HCT116 (cell line): ENCODE measurements around the gene RPL4. TPM values are rescaled to one million over a fixed set of nuclear protein-coding genes. Genes with fewer than 3 reads are reported as not detected.

Experiments
- ATAC-seq: fragments of 200-7000 bp; cut with Tn5 transposase; 2 replicates; pipeline ENCODE4 v1.9.1; 2020; ENCODE audit warnings: mild to moderate bottlenecking, moderate library complexity
- BruUV-seq: library from RNA; stranded (reverse); fragments of 400-500 nt; replicated peaks from 2 replicates; lab custom pipeline; 2021; lab: Mats Ljungman, UMichigan
- CTCF ChIA-PET: fragments of 300-600 bp; sonication (Branson Sonifier 250); formaldehyde crosslinking; loops from one replicate; lab custom pipeline; 2021; ENCODE audit warnings: antibody characterized with exemption; lab: Charles Lee
- POLR2A ChIA-PET: fragments of 300-600, 350-600 bp; sonication (Branson Sonifier 250); formaldehyde crosslinking; loops from one replicate; lab custom pipeline; 2021; ENCODE audit warnings: antibody characterized with exemption; lab: Charles Lee
- RAD21 ChIA-PET, 2 experiments: fragments of 300-600 bp; sonication (Branson Sonifier 250); formaldehyde crosslinking; loops; one replicate each; lab custom pipeline; 2023; ENCODE audit warnings: low total read pairs in 2 of 2; ENCODE audit not compliant: uncharacterized antibody in 2 of 2, unreplicated experiment in 2 of 2, low non-redundant PET in 1 of 2; lab: Charles Lee
- DNase-seq: peaks from one replicate; pipeline ENCODE4 v3.0.0-alpha.2; 2010; ENCODE audit warnings: low read depth, low spot score
- H2AFZ ChIP-seq: fragments of 200-600 bp; shearing (Covaris generic), sonication (generic); 2 replicates; pipeline ENCODE4 v1.6.1; 2017; ENCODE audit warnings: low read depth, mixed run types, mixed read lengths, antibody characterized with exemption, low read length; ENCODE audit not compliant: poor library complexity, severe bottlenecking
- H3K27ac ChIP-seq: 2 replicates; pipeline ENCODE4 v1.5.1; 2012; ENCODE audit warnings: low read depth, low read length
- H3K27me3 ChIP-seq: fragments of 200-600 bp; sonication (generic); 2 replicates; pipeline ENCODE4 v1.6.1; 2016; ENCODE audit warnings: mixed run types, low read length, mixed read lengths; ENCODE audit not compliant: insufficient read depth
- H3K36me3 ChIP-seq, 2 experiments: fragments of 200-500 bp in 1 of 2; fragments of 200-600 bp in 1 of 2; sonication (Bioruptor generic) in 1 of 2; sonication (generic) in 1 of 2; 2 replicates each; pipeline versions ENCODE4 v1.5.1 to v1.6.1; 2014 to 2016; ENCODE audit warnings: low read length in 2 of 2, inconsistent platforms in 1 of 2, mixed read lengths in 1 of 2, mixed run types in 1 of 2; ENCODE audit not compliant: insufficient read depth in 2 of 2, control insufficient read depth in 1 of 2
- H3K4me1 ChIP-seq, 2 experiments: fragments of 200-600 bp in 1 of 2; sonication (generic) in 1 of 2; 2 replicates each; pipeline versions ENCODE4 v1.5.1 to v1.6.1; 2012 to 2017; ENCODE audit warnings: low read length in 2 of 2, inconsistent platforms in 1 of 2, mild to moderate bottlenecking in 1 of 2, mixed read lengths in 1 of 2, mixed run types in 1 of 2, moderate library complexity in 1 of 2; ENCODE audit not compliant: insufficient read depth in 2 of 2, control insufficient read depth in 1 of 2
- H3K4me2 ChIP-seq: fragments of 200-600 bp; sonication (generic); 2 replicates; pipeline ENCODE4 v1.6.1; 2017; ENCODE audit warnings: mixed run types, low read length, mixed read lengths
- H3K4me3 ChIP-seq, 2 experiments: fragments of 200-600 bp in 1 of 2; sonication (generic) in 1 of 2; replicated peaks in 1 of 2; 2 replicates each; pipeline ENCODE4 v1.5.1; 2011 to 2016; ENCODE audit warnings: low read length in 2 of 2, control low read depth in 1 of 2, low read depth in 1 of 2, mild to moderate bottlenecking in 1 of 2, mixed read lengths in 1 of 2, mixed run types in 1 of 2
- H3K79me2 ChIP-seq: fragments of 200-600 bp; sonication (generic); 2 replicates; pipeline ENCODE4 v1.6.1; 2017; ENCODE audit warnings: mild to moderate bottlenecking, mixed run types, low read length, moderate library complexity, mixed read lengths; ENCODE audit not compliant: insufficient read depth
- H3K9ac ChIP-seq: fragments of 200-600 bp; sonication (generic); 2 replicates; pipeline ENCODE4 v1.6.1; 2016; ENCODE audit warnings: low read length, mixed read lengths
- H3K9me2 ChIP-seq: fragments of 200-600 bp; sonication (generic), shearing (Covaris generic); 2 replicates; pipeline ENCODE4 v1.6.1; 2017; ENCODE audit warnings: mixed run types, mild to moderate bottlenecking, moderate library complexity; ENCODE audit not compliant: insufficient read depth
- H3K9me3 ChIP-seq, 2 experiments: fragments of 200-500 bp in 1 of 2; fragments of 200-600 bp in 1 of 2; sonication (Bioruptor generic) in 1 of 2; sonication (generic) in 1 of 2; 2 replicates each; pipeline ENCODE4 v1.6.1; 2014 to 2017; ENCODE audit warnings: low read length in 2 of 2, mixed read lengths in 2 of 2, inconsistent platforms in 1 of 2, low read depth in 1 of 2, mild to moderate bottlenecking in 1 of 2, mixed run types in 1 of 2, moderate library complexity in 1 of 2; ENCODE audit not compliant: control insufficient read depth in 1 of 2, insufficient read depth in 1 of 2
- H4K20me1 ChIP-seq: fragments of 200-600 bp; sonication (generic), shearing (Covaris generic); 2 replicates; pipeline ENCODE4 v1.6.1; 2017; ENCODE audit warnings: mixed run types, mild to moderate bottlenecking, moderate library complexity; ENCODE audit not compliant: insufficient read depth
- CBX3 ChIP-seq: IDR thresholded peaks from 2 replicates; pipeline ENCODE4 v1.6.1; 2012; ENCODE audit warnings: low read depth
- CEBPB ChIP-seq: IDR thresholded peaks from 2 replicates; pipeline ENCODE4 v1.6.1; 2012; ENCODE audit warnings: low read depth
- EGR1 ChIP-seq: IDR thresholded peaks from 2 replicates; pipeline ENCODE4 v1.6.1; 2012; ENCODE audit warnings: low read depth
- ELF1 ChIP-seq: IDR thresholded peaks from 2 replicates; pipeline ENCODE4 v1.6.1; 2012; ENCODE audit warnings: low read depth, borderline replicate concordance
- EZH2 ChIP-seq: fragments of 200-600 bp; sonication (generic); IDR thresholded peaks from 2 replicates; pipeline ENCODE4 v1.6.1; 2017; ENCODE audit warnings: antibody characterized with exemption, mixed run types
- EZH2phosphoT487 ChIP-seq: fragments of 200-600 bp; IDR thresholded peaks from 2 replicates; pipeline ENCODE4 v1.6.1; 2018; ENCODE audit warnings: antibody characterized with exemption, borderline replicate concordance
- FOSL1 ChIP-seq: IDR thresholded peaks from 2 replicates; pipeline ENCODE4 v1.6.1; 2012; ENCODE audit warnings: low read depth
- JUND ChIP-seq: IDR thresholded peaks from 2 replicates; pipeline ENCODE4 v1.6.1; 2012
- MAX ChIP-seq: IDR thresholded peaks from 2 replicates; pipeline ENCODE4 v1.6.1; 2012
- POLR2AphosphoS5 ChIP-seq: IDR thresholded peaks from 2 replicates; pipeline ENCODE4 v1.6.1; 2011; ENCODE audit warnings: mild to moderate bottlenecking, low read depth, low read length, moderate library complexity
- RAD21 ChIP-seq: IDR thresholded peaks from 2 replicates; pipeline ENCODE4 v1.6.1; 2012; ENCODE audit warnings: low read depth, mild to moderate bottlenecking
- SIN3A ChIP-seq: IDR thresholded peaks from 2 replicates; pipeline ENCODE4 v1.6.1; 2012; ENCODE audit warnings: low read depth
- SP1 ChIP-seq: IDR thresholded peaks from 2 replicates; pipeline ENCODE4 v1.6.1; 2012; ENCODE audit warnings: low read depth
- SRF ChIP-seq: IDR thresholded peaks from 2 replicates; pipeline ENCODE4 v1.6.1; 2012; ENCODE audit warnings: low read depth
- YY1 ChIP-seq: IDR thresholded peaks from 2 replicates; pipeline ENCODE4 v1.6.1; 2011; ENCODE audit warnings: low read length, low read depth, moderate library complexity, mild to moderate bottlenecking; ENCODE audit not compliant: insufficient replicate concordance; ENCODE audit errors: extremely low read depth
- ZFX ChIP-seq: fragments of 450-650 bp; IDR thresholded peaks from 2 replicates; pipeline ENCODE4 v1.6.1; 2017
- intact Hi-C: fragments of 100-400 bp; cut with micrococcal nuclease; formaldehyde crosslinking; loops from 2 replicates; pipeline ENCODE4 v1.10.0; 2022
- total RNA-seq: library from RNA; stranded (reverse); gene quantifications from one replicate; pipeline ENCODE4 v1.2.1, GENCODE V29; 2021; ENCODE audit not compliant: unreplicated experiment
- TF ChIP-seq, protein P1 (sequence below): IDR thresholded peaks from 2 replicates; pipeline ENCODE4 v1.6.1; 2012; ENCODE audit warnings: low read depth
- TF ChIP-seq, protein P2 (sequence below): IDR thresholded peaks from 2 replicates; pipeline ENCODE4 v1.6.1; 2011; ENCODE audit warnings: mild to moderate bottlenecking, low read length, moderate library complexity; ENCODE audit not compliant: insufficient replicate concordance; ENCODE audit errors: extremely low read depth
- TF ChIP-seq, protein P3 (sequence below), 3 experiments: fragments of 200-600 bp in 1 of 3; sonication (generic) in 1 of 3; IDR thresholded peaks in 2 of 3; conservative IDR thresholded peaks in 1 of 3; 2 replicates each; pipeline ENCODE4 v1.5.1; 2012 to 2017; ENCODE audit warnings: low read depth in 2 of 3, low read length in 2 of 3, antibody characterized with exemption in 1 of 3, borderline replicate concordance in 1 of 3, control low read depth in 1 of 3, mild to moderate bottlenecking in 1 of 3, mixed read lengths in 1 of 3, mixed run types in 1 of 3, moderate library complexity in 1 of 3; ENCODE audit not compliant: insufficient read depth in 1 of 3

The RPL4 gene
- total RNA-seq, 1 experiment from 2014 or later = 3,818 TPM

DNA sequence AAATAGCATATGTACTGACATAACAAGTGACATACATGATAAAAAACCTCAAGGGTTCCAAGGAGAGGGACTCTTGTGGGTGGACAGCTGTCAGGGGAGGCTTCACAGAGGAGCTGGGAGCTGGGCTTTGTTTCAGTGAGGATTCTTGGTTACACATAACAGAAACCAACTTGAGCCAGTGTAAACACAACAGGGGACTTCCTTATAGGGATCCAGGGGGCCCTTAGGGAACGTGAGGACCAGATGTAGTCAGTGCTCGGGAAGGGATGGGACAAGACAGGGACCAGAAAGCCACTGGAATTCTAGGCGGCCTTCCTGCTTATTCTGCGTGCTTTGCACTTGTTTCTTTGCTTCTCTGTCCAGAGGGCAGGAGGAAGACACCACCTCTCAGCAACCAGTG, 42.0 kb downstream of the RPL4 start:
- no peaks in the 10 kb centered on the region for H3K9me2 ChIP-seq
- BruUV-seq = no TSS peak
- H3K4me2 ChIP-seq = peak overlapping the region; percentile 60
- no peak for DNase-seq
- H3K27me3 ChIP-seq = no peaks in the 10 kb centered on the region
- no peaks in the 10 kb centered on the region for H4K20me1 ChIP-seq
- CTCF ChIA-PET = no interaction called here
- H3K4me1 ChIP-seq = peaks cover 31 to 51% of the 10 kb centered on the region in 2 experiments
- no peak overlapping the region for H3K4me3 ChIP-seq
- intact Hi-C loops = no loop called here
- H2AFZ ChIP-seq = no peak overlapping the region
- H3K27ac ChIP-seq = no peak overlapping the region
- no peaks in the 10 kb centered on the region for H3K9me3 ChIP-seq
- POLR2A ChIA-PET = interaction anchor here (1.5 kb wide), 1 partner anchor 8 kb away, joined by 7 read pairs; no protein-coding TSS in a partner anchor
- TF ChIP-seq EZH2 = no peak
- TF ChIP-seq ZFX = no peak
- TF ChIP-seq, protein P1, sequence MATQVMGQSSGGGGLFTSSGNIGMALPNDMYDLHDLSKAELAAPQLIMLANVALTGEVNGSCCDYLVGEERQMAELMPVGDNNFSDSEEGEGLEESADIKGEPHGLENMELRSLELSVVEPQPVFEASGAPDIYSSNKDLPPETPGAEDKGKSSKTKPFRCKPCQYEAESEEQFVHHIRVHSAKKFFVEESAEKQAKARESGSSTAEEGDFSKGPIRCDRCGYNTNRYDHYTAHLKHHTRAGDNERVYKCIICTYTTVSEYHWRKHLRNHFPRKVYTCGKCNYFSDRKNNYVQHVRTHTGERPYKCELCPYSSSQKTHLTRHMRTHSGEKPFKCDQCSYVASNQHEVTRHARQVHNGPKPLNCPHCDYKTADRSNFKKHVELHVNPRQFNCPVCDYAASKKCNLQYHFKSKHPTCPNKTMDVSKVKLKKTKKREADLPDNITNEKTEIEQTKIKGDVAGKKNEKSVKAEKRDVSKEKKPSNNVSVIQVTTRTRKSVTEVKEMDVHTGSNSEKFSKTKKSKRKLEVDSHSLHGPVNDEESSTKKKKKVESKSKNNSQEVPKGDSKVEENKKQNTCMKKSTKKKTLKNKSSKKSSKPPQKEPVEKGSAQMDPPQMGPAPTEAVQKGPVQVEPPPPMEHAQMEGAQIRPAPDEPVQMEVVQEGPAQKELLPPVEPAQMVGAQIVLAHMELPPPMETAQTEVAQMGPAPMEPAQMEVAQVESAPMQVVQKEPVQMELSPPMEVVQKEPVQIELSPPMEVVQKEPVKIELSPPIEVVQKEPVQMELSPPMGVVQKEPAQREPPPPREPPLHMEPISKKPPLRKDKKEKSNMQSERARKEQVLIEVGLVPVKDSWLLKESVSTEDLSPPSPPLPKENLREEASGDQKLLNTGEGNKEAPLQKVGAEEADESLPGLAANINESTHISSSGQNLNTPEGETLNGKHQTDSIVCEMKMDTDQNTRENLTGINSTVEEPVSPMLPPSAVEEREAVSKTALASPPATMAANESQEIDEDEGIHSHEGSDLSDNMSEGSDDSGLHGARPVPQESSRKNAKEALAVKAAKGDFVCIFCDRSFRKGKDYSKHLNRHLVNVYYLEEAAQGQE = no peak
- TF ChIP-seq, protein P2, sequence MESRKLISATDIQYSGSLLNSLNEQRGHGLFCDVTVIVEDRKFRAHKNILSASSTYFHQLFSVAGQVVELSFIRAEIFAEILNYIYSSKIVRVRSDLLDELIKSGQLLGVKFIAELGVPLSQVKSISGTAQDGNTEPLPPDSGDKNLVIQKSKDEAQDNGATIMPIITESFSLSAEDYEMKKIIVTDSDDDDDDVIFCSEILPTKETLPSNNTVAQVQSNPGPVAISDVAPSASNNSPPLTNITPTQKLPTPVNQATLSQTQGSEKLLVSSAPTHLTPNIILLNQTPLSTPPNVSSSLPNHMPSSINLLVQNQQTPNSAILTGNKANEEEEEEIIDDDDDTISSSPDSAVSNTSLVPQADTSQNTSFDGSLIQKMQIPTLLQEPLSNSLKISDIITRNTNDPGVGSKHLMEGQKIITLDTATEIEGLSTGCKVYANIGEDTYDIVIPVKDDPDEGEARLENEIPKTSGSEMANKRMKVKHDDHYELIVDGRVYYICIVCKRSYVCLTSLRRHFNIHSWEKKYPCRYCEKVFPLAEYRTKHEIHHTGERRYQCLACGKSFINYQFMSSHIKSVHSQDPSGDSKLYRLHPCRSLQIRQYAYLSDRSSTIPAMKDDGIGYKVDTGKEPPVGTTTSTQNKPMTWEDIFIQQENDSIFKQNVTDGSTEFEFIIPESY = no peak
- no peak for TF ChIP-seq EZH2phosphoT487
- no peak for TF ChIP-seq CBX3
- no peak for TF ChIP-seq EGR1
- no peak for TF ChIP-seq JUND
- TF ChIP-seq YY1 = no peak
- no peak for TF ChIP-seq MAX
- no peak for TF ChIP-seq FOSL1
- no peak for TF ChIP-seq CEBPB
- no peak for TF ChIP-seq SRF
- no peak for TF ChIP-seq SIN3A
- no peak for TF ChIP-seq POLR2AphosphoS5
- TF ChIP-seq, protein P3, sequence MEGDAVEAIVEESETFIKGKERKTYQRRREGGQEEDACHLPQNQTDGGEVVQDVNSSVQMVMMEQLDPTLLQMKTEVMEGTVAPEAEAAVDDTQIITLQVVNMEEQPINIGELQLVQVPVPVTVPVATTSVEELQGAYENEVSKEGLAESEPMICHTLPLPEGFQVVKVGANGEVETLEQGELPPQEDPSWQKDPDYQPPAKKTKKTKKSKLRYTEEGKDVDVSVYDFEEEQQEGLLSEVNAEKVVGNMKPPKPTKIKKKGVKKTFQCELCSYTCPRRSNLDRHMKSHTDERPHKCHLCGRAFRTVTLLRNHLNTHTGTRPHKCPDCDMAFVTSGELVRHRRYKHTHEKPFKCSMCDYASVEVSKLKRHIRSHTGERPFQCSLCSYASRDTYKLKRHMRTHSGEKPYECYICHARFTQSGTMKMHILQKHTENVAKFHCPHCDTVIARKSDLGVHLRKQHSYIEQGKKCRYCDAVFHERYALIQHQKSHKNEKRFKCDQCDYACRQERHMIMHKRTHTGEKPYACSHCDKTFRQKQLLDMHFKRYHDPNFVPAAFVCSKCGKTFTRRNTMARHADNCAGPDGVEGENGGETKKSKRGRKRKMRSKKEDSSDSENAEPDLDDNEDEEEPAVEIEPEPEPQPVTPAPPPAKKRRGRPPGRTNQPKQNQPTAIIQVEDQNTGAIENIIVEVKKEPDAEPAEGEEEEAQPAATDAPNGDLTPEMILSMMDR (IDR thresholded peaks at IDR 0.05 in 2 of 3, conservative IDR thresholded peaks at IDR 0.05 in 1 of 3; ENCODE audit: borderline replicate concordance in 1 of 3, insufficient read depth in 1 of 3, low read depth in 2 of 3, low read length in 2 of 3) = no peak
- no peak for TF ChIP-seq RAD21
- TF ChIP-seq ELF1 = no peak
- no peak for TF ChIP-seq SP1
- RAD21 ChIA-PET = interaction anchor here in 1 of 2 experiments (0.6 to 0.7 kb wide), 2 partner anchors 158 to 665 kb away, joined by 3 to 4 read pairs; no protein-coding TSS in a partner anchor
- H3K9ac ChIP-seq = no peak overlapping the region
- no peak for ATAC-seq
- H3K79me2 ChIP-seq = no peaks in the 10 kb centered on the region
- no peaks in the 10 kb centered on the region for H3K36me3 ChIP-seq
